A673 (cell line): ENCODE results near the gene MYT1. TPM values are rescaled to one million over a fixed set of nuclear protein-coding genes. Genes with fewer than 3 reads are reported as not detected.

ENCODE experiments used
- BruUV-seq: library from RNA; stranded (reverse); fragments of 400-500 nt; replicated peaks from 2 replicates; lab custom pipeline; 2021; lab: Mats Ljungman, UMichigan
- CTCF ChIA-PET: fragments of 300-600 bp; sonication (Branson Sonifier 250); formaldehyde crosslinking; loops from one replicate; lab custom pipeline; 2022; ENCODE audit warnings: antibody characterized with exemption; lab: Charles Lee
- POLR2A ChIA-PET: fragments of 300-600 bp; sonication (Branson Sonifier 250); formaldehyde crosslinking; loops from one replicate; lab custom pipeline; 2022; ENCODE audit warnings: antibody characterized with exemption; ENCODE audit not compliant: low non-redundant PET; lab: Charles Lee
- DNase-seq: peaks from one replicate; pipeline ENCODE4 v3.0.0-alpha.2; 2015; ENCODE audit warnings: low spot score
- H3K27ac ChIP-seq: fragments of 200-600 bp; sonication (generic); 2 replicates; pipeline ENCODE4 v1.5.1; 2016; ENCODE audit warnings: mixed run types, low read depth, mild to moderate bottlenecking, mixed read lengths, antibody characterized with exemption, low read length; ENCODE audit not compliant: poor library complexity, severe bottlenecking
- H3K27me3 ChIP-seq: fragments of 200-600 bp; sonication (generic); replicated peaks from 2 replicates; pipeline ENCODE4 v1.6.1; 2017; ENCODE audit warnings: mixed run types, low read depth, mild to moderate bottlenecking, mixed read lengths, antibody characterized with exemption, low read length; ENCODE audit not compliant: insufficient read depth, poor library complexity
- H3K36me3 ChIP-seq: fragments of 200-600 bp; sonication (generic); 2 replicates; pipeline ENCODE4 v1.6.1; 2016; ENCODE audit warnings: mixed run types, mild to moderate bottlenecking, mixed read lengths, antibody characterized with exemption, low read length; ENCODE audit not compliant: insufficient read depth, poor library complexity, severe bottlenecking
- H3K4me1 ChIP-seq: fragments of 200-600 bp; sonication (generic); 2 replicates; pipeline ENCODE4 v1.6.1; 2017; ENCODE audit warnings: mixed run types, mild to moderate bottlenecking, mixed read lengths, antibody characterized with exemption, low read length; ENCODE audit not compliant: insufficient read depth, poor library complexity, severe bottlenecking
- H3K4me3 ChIP-seq: fragments of 200-600 bp; sonication (generic); 2 replicates; pipeline ENCODE4 v1.5.1; 2016; ENCODE audit warnings: low read depth, mixed run types, mild to moderate bottlenecking, mixed read lengths, low read length; ENCODE audit not compliant: poor library complexity, severe bottlenecking
- H3K9me3 ChIP-seq: fragments of 200-600 bp; sonication (generic); 2 replicates; pipeline ENCODE4 v1.6.1; 2016; ENCODE audit warnings: mixed run types, low read depth, mild to moderate bottlenecking, mixed read lengths, antibody characterized with exemption, low read length; ENCODE audit not compliant: poor library complexity, severe bottlenecking
- CTCF ChIP-seq: fragments of 300-800, 200-600 bp; sonication (generic); conservative IDR thresholded peaks from 2 replicates; pipeline ENCODE4 v1.5.1; 2017; ENCODE audit warnings: low read depth, mild to moderate bottlenecking, antibody characterized with exemption, low read length, moderate library complexity, mixed read lengths
- EZH2 ChIP-seq: fragments of 200-600 bp; sonication (generic); IDR thresholded peaks from 2 replicates; pipeline ENCODE4 v1.6.1; 2017; ENCODE audit warnings: borderline replicate concordance, low read depth, mild to moderate bottlenecking, mixed read lengths, antibody characterized with exemption, low read length; ENCODE audit not compliant: poor library complexity, severe bottlenecking
- intact Hi-C: fragments of 100-400 bp; cut with micrococcal nuclease; formaldehyde crosslinking; loops from one replicate; pipeline ENCODE4 v1.10.0; 2022; ENCODE audit not compliant: unreplicated experiment
- total RNA-seq: library from RNA; stranded (reverse); gene quantifications from 2 replicates; pipeline ENCODE4 v1.2.3, GENCODE V29; 2021

MYT1 gene
- total RNA-seq, 1 experiment from 2014 or later = not detected

GRCh38 chr20:64157878-64158277 is 6.4 kb upstream of the MYT1 start:
- H3K27me3 ChIP-seq = peaks cover 37% of the 10 kb centered on the region
- DNase-seq = no peak
- CTCF ChIA-PET = no interaction called here
- TF ChIP-seq EZH2 (no peak), CTCF (no peak)
- intact Hi-C loops = no loop called here
- no peak overlapping the region for H3K4me3 ChIP-seq
- no peaks in the 10 kb centered on the region for H3K9me3 ChIP-seq
- no peak overlapping the region for H3K27ac ChIP-seq
- no peaks in the 10 kb centered on the region for H3K4me1 ChIP-seq
- no peaks in the 10 kb centered on the region for H3K36me3 ChIP-seq
- BruUV-seq = no TSS peak
- POLR2A ChIA-PET = no interaction called here

GRCh38 chr20:64158346-64159285 is 5.6 kb upstream of the MYT1 start:
- Histone ChIP-seq H3K4me1 (no peaks in the 10 kb centered on the region), H3K9me3 (no peaks in the 10 kb centered on the region), H3K36me3 (no peaks in the 10 kb centered on the region), H3K4me3 (no peak overlapping the region), H3K27ac (no peak overlapping the region), H3K27me3 (peaks cover 44% of the 10 kb centered on the region)
- no TSS peak for BruUV-seq
- POLR2A ChIA-PET = no interaction called here
- intact Hi-C loops = no loop called here
- no peak for DNase-seq
- no peak for TF ChIP-seq EZH2
- TF ChIP-seq CTCF = no peak
- CTCF ChIA-PET = no interaction called here

- H3K4me1 ChIP-seq = no peaks in the 10 kb centered on the region
- ChIA-PET CTCF (no interaction called here), POLR2A (no interaction called here)
- BruUV-seq = no TSS peak
- H3K27ac ChIP-seq = no peak overlapping the region
- peaks cover 51% of the 10 kb centered on the region for H3K27me3 ChIP-seq
- no peak overlapping the region for H3K4me3 ChIP-seq
- intact Hi-C loops = no loop called here
- no peak for DNase-seq
- H3K36me3 ChIP-seq = no peaks in the 10 kb centered on the region
- H3K9me3 ChIP-seq = no peaks in the 10 kb centered on the region
- TF ChIP-seq EZH2 (no peak), CTCF (no peak)
These were observed 5.0 kb upstream of the MYT1 start for GRCh38 chr20:64159286-64159680.
